ENCODE measurements around the gene ADAMTS2.

DNA sequence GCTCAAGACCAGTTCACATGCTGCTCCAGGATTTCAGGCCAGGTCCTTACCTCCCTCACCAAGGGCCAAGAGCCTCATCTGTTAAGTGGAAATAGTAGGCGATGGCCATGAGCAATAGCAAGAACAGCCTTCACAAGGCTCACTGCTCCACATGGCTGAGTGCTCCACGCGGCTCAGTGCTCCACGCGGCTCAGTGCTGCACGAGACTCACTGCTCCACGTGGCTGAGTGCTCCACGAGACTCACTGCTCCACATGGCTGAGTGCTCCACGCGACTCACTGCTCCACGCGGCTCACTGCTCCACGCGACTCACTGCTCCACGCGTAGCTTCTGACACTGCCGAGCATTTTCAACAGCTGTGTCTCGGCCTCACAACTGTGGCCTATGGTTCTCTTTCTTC is 36.4 kb upstream of the ADAMTS2 start:
- TF ChIP-seq, protein P1, sequence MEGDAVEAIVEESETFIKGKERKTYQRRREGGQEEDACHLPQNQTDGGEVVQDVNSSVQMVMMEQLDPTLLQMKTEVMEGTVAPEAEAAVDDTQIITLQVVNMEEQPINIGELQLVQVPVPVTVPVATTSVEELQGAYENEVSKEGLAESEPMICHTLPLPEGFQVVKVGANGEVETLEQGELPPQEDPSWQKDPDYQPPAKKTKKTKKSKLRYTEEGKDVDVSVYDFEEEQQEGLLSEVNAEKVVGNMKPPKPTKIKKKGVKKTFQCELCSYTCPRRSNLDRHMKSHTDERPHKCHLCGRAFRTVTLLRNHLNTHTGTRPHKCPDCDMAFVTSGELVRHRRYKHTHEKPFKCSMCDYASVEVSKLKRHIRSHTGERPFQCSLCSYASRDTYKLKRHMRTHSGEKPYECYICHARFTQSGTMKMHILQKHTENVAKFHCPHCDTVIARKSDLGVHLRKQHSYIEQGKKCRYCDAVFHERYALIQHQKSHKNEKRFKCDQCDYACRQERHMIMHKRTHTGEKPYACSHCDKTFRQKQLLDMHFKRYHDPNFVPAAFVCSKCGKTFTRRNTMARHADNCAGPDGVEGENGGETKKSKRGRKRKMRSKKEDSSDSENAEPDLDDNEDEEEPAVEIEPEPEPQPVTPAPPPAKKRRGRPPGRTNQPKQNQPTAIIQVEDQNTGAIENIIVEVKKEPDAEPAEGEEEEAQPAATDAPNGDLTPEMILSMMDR (IDR thresholded peaks at IDR 0.05; ENCODE audit: borderline replicate concordance, extremely low read depth, low read length, poor library complexity, severe bottlenecking): no peak
- TF ChIP-seq EZH2 (IDR thresholded peaks at IDR 0.05; ENCODE audit: borderline replicate concordance, low read depth, low read length, severe bottlenecking): no peak

All from DND-41 (cell line).